SKM-1 treated with dmso at 0.1 percent for 144 hours (cell line): ENCODE data around the gene EXPH5.

Source experiments
- DNase-seq: peaks from one replicate; lab custom pipeline; 2025; ENCODE audit not compliant: unreplicated experiment; lab: John Stamatoyannopoulos, UW

EXPH5 gene

DNA sequence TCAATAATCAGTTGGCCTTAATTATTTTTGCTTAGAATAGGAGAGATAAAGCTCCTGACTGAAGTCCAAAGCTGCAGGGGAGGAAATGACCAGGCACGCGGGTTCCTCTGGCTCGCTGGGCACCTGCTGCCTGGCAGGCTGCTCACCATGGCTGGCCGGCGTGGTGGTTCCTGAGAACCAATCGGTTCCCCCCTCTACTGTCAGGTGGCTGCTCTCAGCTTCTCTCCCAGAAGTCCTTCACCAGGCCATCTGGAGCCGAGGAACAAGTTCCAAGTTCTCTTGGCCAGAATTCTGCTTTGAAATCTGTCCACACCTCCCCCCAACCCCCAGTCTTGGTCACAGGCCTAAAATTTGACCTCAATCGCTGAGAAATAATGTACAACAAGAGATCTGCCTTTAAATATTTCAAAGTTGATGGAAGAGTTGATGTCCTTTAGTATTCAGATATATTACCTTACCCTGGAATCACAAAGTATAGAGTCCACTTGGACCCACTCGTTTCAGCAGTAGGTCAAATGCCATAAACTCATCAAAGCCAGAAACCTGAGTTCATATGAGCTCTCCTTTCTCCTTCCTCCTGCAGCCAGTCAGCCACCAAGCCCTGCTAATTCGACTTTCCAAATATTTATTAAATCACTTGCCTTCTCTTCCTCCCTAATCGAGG lies 25.2 kb downstream of the EXPH5 start:
- no peak for DNase-seq

DNA sequence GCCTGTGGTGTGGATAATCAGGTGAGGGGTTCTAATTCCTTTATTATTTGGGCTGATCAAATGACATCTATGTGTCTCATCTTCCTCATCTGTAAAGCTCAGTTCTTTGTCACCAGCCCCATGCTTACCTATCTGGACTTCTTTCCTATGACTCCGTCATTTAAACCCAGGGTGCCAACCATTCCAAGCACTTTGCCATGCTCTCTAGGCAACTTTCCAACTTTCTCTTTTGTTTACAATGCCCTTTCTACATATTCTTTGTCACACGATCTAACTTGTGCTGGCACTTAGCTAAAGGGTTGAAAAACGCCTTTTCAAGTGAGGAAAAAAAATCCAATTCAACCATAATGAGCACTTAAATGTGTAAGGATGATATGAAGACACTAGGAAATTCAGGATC lies 27.9 kb downstream of the EXPH5 start:
- no peak for DNase-seq

DNA sequence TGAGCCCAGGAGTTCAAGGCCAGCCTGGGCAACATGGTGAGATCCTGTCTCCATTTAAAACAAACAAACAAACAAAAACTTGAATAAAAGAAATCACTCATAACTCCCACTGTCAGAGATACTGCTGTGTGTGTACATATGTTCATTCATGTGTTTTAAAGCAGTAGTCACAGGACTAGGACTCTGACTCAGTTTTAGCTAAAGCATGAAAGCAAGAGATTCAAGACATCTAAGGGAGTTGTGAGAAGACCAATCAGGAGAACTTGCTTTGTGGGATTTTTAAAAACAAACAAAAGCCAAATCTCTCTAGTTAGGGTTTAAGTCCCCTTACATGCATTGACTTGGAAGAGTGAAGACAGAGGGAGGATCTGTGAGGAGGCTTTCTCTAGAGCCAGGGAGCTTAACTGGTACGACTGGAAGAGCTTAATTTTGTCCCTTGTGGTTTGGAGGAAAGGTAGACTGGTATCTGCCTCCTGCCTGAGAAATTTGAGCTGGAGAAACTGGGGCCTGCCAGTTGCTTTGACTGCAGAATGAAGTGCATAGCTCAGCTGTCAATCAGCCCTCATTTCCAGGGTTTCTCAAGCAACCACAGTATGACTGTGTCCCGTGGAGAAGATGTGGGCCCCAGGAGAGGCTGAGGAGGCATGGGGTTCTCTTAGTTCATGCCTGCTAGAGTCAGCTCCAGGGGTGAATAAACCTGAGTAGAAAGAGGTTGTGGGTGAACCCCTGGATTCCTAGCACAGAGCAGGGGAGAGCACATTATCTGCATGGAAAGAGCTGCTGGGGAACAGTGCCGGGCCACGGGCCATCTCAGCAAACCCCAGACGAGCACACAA lies 30.6 kb downstream of the EXPH5 start:
- no peak for DNase-seq

DNA sequence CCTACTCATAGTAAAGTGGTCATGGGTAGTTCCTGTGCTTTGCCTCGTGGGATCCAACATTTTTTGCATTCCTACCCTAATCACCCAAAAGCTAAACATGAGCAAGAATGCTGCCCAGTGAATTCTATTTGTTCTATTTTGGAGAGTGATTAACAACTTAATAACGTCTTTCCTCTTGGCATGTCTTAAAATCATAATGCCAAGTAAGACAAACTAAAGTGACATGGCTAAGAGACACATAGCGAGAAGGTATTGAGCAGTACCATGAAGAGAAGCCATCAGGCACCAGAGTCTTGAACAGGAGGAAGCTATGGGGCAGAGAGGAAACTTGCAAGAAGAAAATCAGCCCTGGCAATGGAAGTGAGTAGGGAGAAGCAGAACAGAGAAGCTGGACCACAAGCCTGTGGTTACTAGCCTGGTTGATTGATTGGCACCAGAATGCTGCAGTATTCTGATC lies 32.0 kb downstream of the EXPH5 start:
- no peak for DNase-seq

DNA sequence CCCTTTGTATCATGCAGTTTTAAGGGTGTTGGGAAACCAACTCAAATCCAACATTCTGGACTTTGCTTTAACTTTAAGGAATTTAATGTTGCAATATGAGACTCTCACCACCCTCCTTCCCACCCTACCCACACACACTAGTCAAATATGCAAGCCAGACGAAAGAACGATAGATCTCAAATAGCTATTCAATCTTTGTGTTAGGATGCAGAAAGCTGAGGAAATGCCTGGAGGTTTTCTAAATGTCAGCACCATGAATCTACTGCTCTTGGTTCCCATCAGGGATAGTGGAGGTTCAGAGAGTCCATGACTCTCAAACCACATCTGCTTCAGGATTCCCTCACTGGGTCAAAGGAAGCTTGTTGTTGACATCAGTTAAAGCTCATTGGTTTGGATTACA lies 33.7 kb downstream of the EXPH5 start:
- DNase-seq, result no peak

DNA sequence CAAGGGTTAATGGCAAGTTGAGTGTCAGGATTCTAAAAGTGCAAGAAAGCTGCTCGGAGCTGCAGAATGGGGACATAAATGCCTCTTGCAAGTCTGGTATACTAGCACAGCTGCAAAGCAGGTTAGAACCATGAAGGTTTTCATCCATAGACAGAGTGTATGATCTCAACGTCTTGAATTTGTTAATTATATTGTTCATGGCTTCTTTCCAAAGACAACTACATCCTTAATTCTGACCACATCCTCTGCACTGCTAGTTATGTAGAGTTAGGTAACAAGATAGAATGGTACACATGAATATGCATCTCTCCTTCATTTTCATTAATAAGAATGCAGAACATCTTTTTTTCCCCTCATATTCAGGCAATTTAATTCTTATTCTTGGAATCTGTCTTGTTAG lies 34.2 kb downstream of the EXPH5 start:
- no peak for DNase-seq

DNA sequence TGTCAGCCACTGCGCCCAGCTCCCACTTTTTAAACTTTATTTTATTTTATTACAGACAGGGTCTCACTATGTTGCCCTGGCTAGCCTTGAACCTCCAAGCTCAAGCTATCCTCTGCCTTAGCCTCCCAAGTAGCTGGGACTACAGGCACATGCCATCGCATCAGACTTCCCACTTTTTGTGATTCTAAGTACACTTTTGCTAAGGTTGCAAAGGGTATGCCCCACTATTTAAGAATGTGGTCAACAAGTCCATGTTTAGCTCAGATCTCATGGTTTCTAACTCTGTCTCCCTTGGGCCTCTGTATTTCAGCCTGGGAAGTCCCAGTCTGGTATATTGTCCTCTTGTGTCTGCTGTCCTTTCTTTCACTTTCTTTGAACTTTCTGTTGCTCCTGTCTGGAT lies 35.3 kb downstream of the EXPH5 start:
- DNase-seq, result no peak

DNA sequence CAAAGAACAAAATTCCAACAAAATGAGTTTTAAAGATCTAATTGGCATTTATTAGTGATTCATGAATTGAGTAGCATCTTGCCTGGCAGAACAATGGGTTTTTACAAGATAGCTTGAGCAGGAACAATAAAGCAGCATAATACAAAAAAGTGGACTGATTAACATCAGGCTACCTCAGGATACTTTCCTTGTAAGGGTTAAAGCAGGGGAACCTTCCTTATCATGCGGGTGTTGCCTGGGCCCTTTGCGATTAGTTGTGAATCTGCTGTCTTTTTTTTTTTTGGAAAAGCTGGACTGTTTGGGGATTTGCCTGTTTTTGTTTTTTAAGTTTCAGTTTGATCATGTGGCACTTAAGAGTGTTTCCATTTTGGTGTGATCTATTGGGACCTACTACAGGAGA lies 37.5 kb downstream of the EXPH5 start:
- DNase-seq, result no peak

DNA sequence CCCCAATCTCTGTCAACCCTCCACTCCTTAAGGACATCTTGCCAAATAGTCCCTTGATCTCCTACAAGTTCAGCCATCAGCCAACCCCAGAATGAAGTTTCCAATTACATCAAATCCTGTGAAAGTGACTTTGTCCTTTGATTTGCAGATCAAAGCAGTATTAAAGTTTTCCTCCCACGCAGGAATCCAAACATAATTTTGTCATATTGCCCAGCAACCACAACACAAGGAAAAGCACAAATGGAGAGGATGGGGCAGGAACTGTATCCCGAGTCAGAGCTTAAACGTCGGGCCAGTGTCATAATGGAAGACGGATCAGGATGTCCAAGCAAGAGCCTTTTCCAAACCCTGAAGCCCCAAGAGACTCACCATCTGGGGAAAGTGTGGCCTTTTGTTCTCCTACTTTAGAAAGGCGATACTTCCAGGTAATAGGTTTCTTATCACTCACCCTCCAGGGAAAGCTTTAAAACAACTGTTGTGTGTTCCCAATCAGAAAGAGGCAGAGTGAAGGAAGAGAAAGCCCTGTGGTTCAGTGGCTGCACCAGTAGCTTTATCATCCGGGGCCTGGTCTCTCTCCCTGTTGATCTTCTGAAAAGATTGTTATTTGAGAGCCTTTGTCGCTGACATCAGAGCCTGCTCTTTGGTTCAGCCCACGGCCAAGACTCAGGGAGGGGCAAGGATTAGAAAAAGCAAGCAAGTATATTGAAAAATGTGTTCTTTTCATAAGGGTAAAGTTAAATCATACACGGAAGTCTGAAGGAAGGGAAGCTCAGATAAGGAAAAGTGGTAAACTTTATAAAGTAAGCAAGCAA lies 41.7 kb downstream of the EXPH5 start:
- no peak for DNase-seq

DNA sequence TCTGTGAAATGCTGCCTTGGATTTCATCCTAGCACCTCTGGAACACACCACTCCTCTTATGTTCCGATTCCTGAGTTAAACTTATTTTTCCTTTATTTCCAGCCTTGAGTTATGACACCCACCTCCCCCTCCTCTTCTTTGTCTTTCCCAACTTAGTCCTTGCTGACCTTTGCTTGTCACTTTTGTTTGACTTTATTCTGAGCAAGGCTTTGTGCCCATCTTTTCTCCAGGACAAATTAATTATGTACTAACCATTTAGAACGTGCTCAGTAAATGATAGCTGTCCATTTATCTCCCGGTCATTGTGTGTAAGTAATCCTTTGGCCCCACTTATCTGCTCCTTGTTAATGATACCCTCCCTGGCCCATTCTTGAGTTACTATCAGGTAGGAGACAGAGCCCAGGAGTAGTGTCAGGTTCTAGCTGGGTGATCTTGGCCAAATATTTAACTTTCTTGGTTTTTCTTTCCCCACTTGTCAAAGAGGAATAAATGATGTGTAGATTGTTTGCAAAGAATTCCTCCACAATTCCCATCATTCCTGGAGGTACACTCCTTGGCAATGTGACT lies 44.2 kb downstream of the EXPH5 start:
- DNase-seq, result no peak

DNA sequence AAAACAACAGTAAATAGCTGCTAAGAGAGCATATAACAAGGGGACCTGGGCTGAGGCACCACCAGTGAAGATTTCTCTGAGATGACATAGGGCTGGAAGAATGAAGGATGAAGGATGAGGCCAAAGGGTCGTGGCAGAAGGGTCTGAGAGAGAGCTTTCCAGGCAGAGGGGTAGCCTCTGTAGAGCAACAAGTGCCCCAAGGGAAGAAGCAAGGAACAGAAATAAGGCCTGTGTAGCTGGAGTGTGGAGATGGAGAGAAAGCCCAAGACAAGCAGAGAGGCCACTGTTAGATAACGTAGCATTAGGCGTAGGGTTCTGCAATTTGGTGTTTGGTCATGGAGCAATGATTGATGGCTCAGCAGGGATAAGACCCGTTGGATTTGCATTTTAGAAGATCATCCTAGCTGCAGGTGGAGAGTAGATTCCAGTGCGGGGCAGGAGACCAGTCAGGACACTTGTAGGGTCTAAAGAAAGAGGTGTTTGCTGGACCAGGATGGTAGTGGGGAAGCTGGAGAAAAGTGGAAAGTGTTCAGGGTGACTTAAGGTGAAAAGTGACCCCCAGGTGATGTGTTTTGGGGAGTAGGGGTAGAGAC lies 47.6 kb downstream of the EXPH5 start:
- no peak for DNase-seq

DNA sequence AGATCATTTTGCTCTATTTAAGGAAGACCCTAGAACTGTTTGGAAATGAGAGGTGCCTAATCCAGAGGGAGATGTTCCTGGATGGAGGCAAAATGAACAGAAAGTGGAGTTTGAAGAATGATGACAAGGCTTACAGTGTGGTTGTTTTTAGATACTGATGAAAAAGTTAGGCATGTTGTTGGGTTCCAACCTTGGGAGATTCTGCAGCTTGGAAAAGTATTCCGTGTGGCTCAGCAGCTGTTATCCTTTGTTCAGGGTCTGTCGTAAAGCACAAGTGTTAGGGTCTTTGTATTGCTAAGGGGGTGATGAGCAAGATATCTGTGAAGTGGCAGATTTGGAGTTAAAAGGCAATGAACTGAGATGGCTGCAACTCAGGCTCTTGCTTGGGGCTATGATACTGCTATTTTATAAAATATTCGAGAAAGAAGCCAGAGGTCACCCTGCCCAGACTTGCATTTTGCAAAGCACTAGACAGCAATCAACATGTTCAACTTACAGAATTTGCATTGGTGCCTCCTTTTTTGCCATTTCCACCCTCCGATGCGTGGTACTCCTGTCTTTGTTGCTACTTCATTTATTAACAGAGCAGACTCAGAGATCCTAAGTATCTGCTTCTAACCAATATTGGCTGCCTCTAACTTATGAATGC lies 50.1 kb downstream of the EXPH5 start:
- no peak for DNase-seq

DNA sequence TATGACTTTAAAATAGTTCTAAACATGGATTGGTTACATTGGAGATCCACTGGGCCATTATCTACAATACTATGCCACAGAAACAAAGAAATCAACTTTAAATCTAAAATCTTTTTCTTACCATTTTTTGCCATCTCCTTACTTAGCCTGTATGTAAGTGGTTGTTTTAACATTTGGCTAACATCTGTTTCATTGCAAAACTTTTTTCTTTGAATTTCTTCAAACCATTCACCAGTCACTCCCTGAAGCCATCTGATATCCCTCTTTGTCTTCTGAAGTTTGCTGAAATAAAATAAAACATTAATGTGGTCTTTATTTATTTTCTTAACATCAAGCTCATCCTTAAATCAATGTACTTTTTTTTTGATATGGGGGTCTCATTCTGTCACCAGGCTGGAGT lies 52.0 kb downstream of the EXPH5 start:
- DNase-seq, result no peak

DNA sequence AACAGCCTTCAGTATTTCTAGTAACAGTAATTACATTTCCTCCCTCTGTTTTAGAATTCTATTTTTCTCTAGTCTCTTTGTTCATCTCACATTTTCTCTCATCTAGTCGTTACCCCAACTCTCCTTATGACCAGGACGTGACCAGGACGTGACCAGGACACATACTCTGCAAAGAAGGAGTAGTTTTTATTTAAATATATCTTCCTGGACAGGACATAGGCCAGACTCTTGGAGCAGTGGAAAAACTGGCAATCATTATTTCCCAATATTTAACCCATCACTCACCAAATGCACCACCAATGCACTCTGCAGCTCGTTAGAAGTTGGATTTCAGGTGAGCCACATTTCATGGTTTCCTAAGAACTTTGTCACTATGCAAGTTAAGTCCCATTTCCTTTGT lies 55.1 kb downstream of the EXPH5 start:
- no peak for DNase-seq

DNA sequence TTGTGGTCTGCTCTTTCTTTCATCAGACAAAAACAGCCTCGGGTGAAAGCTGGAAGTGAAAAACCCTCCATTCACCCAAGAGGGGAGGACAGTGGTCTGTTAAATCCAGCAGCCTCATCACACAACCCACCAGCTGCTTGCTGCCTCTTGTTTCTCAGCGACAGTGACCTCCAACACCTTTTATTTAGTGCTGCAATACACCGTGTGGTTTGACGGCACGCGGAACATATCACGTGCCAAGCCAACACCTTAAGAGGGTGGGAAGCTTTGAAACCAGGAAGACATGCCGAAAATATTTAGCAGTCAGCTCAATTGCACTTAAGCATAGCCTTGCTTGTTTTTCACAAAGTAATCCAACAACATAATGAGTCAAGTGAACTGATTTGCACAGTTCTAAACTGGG lies 55.5 kb downstream of the EXPH5 start:
- no peak for DNase-seq

DNA sequence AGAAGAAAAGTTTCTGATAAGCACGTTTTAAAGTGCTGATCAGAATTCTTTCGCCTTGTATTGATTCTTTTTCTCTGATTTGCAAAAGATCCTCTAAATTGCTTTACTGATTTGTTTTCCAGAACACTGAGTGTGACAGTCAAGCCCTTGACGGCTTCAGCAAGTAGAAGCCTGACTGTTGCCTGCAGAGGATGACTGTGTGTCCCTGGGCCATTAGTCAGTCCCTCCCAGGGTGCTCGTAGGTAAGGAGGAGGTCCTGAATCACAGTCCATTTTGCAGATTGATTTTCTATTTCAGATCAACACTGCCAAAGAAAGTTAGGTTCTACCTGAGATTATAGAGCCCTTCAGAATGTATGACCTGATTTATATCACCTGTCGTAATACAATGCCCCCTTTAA lies 56.8 kb downstream of the EXPH5 start:
- no peak for DNase-seq

DNA sequence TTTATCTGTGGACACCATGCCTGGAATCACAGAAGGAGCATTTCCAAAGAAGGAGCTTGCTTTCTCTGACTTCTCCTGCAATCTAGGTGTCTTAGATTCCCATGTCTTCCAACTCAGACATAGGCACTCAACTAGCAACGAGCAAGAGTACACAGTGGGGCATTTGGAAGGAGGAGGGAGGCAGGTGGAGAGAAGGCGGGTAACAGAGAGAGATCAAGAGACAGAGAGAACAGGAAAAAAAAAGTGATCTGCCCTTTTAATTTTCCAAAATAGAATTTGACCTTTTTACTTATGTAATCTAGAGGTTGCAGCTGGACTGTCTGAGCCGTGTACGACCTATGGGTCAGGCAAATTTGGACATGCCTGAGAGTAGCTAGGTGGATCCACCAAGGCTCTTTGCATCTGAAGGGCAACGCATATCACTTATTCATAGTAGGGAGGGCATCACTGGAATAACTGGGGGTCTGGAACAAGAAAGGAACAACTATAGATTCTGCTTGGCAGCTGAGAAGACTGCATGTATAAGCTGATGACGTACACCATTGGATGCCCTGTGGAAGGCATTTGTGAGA lies 58.1 kb downstream of the EXPH5 start:
- DNase-seq, result no peak

DNA sequence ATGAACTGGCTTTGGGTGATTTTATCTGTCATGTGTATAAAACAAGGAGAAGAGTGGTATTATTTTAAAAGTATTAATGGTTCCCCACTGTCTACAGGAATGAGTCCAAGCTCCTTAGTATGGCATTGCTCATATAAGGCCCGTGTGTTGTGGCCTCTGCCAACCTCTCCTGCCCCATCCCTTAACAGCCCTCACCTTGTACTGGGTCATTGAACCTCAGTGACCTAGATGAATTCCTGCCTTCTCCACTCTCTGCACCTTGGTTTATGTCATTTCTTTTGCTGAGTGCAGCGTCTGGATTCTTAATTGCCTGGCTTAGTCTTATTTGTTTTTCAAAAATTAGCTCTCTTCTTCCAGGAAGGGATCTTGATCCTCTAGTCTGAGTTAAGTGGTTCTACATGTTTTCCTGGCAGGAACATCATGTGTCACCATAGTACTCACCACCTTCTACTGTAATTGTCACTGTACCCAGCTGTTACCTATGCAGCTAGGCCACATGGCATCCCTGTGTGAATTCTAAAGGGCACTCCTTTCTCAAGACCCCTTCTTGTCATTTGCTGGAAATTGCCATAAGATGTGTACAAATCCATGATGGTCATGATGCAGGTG lies 59.2 kb downstream of the EXPH5 start:
- no peak for DNase-seq

DNA sequence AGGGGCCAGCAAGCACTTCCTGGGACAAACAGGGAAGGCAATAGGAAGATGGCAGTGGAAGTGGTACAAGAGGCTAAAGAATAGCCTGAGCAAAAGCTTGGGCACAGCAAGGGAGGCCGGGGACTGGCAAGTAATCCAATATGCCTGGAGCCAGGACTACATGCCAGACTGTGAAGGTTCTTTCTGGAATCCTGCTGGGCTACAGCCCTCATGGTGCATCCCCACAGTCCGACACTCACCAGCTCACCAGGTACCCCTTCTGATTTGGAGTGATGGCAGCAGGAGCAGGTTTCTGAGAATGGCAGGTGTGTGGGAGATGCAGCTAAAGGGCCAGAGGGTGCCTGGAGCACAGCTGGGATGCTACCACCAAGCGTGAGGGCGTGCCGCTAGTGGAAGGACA lies 63.1 kb downstream of the EXPH5 start:
- no peak for DNase-seq

DNA sequence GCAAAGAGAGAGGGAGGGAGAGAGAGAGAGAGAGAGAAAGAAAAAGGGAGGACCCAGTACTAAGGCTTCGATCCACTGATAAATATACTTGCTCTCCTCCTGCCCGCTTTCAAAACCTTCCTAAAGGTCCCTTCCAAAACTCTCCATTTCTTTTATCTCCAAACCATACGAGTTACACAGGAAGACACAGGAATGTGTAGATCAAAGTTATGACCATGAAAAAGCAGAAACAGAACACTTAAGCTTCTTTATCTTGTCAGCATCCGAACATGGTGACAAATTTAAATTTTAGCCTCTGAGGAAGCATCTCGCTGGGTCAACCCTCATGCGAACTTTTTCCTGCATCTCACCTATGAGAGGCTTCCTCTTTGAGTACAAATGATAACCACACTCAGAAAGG lies 66.2 kb downstream of the EXPH5 start:
- no peak for DNase-seq
